Embryonic facial prominence (tissue), 1 donor: ENCODE measurements around the gene TP53TG3D.
"Not testable (repeated sequence)": the region's sequence is repeated elsewhere in the genome, so short reads cannot be mapped to it uniquely, and the experiment has no call there.

Source experiments
- DNase-seq: peaks from one replicate; pipeline ENCODE4 v3.0.0-alpha.2; 2016; ENCODE audit errors: extremely low spot score

Gene TP53TG3D

GRCh38 chr16:32252986-32253385 lies at the start of gene TP53TG3D:
Gene TP53TG3D, plus strand, starts transcription at chr16:32253286. Its CDS starts 68 bp downstream, at chr16:32253354.
- not testable (repeated sequence) for DNase-seq

GRCh38 chr16:32253507-32253906 lies 421 bp downstream of the TP53TG3D start:
- not testable (repeated sequence) for DNase-seq

GRCh38 chr16:32261526-32261925 lies 8.4 kb downstream of the TP53TG3D start:
- not testable (repeated sequence) for DNase-seq

GRCh38 chr16:32263552-32263951 lies 10.5 kb downstream of the TP53TG3D start:
- DNase-seq: not testable (repeated sequence)

GRCh38 chr16:32281910-32282309 lies 28.8 kb downstream of the TP53TG3D start:
- DNase-seq: not testable (repeated sequence)

GRCh38 chr16:32283024-32283423 lies 29.9 kb downstream of the TP53TG3D start:
- DNase-seq: not testable (repeated sequence)

GRCh38 chr16:32283917-32284495 lies 30.9 kb downstream of the TP53TG3D start:
- not testable (repeated sequence) for DNase-seq

- DNase-seq: not testable (repeated sequence)
Observed at GRCh38 chr16:32284800-32285796, 32.0 kb downstream of the TP53TG3D start.

GRCh38 chr16:32286193-32286592 lies 33.1 kb downstream of the TP53TG3D start:
- not testable (repeated sequence) for DNase-seq

- DNase-seq: not testable (repeated sequence)
Observed at GRCh38 chr16:32287743-32288142, 34.7 kb downstream of the TP53TG3D start.

GRCh38 chr16:32289197-32289596 lies 36.1 kb downstream of the TP53TG3D start:
- DNase-seq: not testable (repeated sequence)

GRCh38 chr16:32302776-32303175 lies 49.7 kb downstream of the TP53TG3D start:
- DNase-seq: not testable (repeated sequence)
